Measurements from ENCODE around the gene EIF4E3. TPM values are rescaled to one million over a fixed set of nuclear protein-coding genes. Genes with fewer than 3 reads are reported as not detected.

Gene EIF4E3
- polyA plus RNA-seq, 2 of the 4 experiments (the other 2 are of a cell fraction) = 2.3 to 5.5 TPM

- DNase-seq (ENCODE audit: low read depth in 1 of 2, low spot score in 1 of 2) (no peak), ATAC-seq (no peak), FAIRE-seq (no peak)
- POLR2A ChIA-PET = no interaction called here
- TF ChIP-seq CBX8 (IDR thresholded peaks at IDR 0.05) (no peak), RNF2 (IDR thresholded peaks at IDR 0.05; ENCODE audit: borderline replicate concordance, low read depth) (no peak), MAZ (IDR thresholded peaks at IDR 0.05; ENCODE audit: borderline replicate concordance, low read depth, low read length) (no peak)
- H3K4me3 ChIP-seq = no peak overlapping the region
- H3K9me3 ChIP-seq = no peaks in the 10 kb centered on the region
- H3K27ac ChIP-seq = no peak overlapping the region
- H3K4me1 ChIP-seq = no peaks in the 10 kb centered on the region
- no peak overlapping the region for H3K4me2 ChIP-seq
- CTCF ChIA-PET = no interaction called here
Observed at GRCh38 chr3:71625676-71626075, 99.5 kb downstream of the EIF4E3 start.

Other genes starting within 250 kb of the EIF4E3 start
- 13.9 and 16.3 TPM in 2 replicates for gene FOXP1, start 141.7 kb downstream of the EIF4E3 start, polyA plus RNA-seq (2011; rRNA removed)
- 9.8 to 13.5 TPM (median 12.8 TPM) in 3 replicates for gene FOXP1, start 141.7 kb downstream of the EIF4E3 start, polyA plus RNA-seq (2017; fragmentation: RNase III; extraction: RNeasy Plus Mini Kit Qiagen cat#74134 plus additional on column Dnase treatment)
- gene GPR27, start 28.5 kb upstream of the EIF4E3 start, polyA plus RNA-seq (2011; rRNA removed) = 1.1 and 1.7 TPM in 2 replicates
- gene GPR27, start 28.5 kb upstream of the EIF4E3 start, polyA plus RNA-seq (2017; fragmentation: RNase III; extraction: RNeasy Plus Mini Kit Qiagen cat#74134 plus additional on column Dnase treatment) = 1.6 to 1.7 TPM (median 1.7 TPM) in 3 replicates
- not detected in 2 replicates for gene PROK2, start 59.7 kb upstream of the EIF4E3 start, polyA plus RNA-seq (2011; rRNA removed)
- gene PROK2, start 59.7 kb upstream of the EIF4E3 start, polyA plus RNA-seq (2017; fragmentation: RNase III; extraction: RNeasy Plus Mini Kit Qiagen cat#74134 plus additional on column Dnase treatment) = not detected in 3 replicates

All from A549 (cell line).